Measurements from ENCODE around the gene PARD3B.

DNA sequence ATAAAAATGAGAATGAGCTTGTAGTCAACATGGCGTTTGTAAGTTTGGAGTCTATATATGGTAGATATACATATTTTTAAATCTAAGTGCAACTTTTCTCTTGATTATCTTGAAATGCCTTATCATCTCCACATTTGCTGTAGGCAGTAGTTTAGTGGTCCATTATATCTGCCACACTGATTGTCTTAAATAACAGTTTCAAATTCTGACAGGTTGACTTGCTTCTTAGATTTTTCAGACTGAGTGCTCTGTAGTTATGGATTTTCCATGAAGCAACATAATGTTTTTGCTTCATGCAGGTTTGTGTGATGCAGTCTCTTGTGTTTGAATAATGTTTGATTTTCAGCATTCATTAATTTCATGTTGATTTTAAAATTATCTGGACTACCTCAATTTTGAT, 12.3 kb downstream of the PARD3B start:
- TF ChIP-seq POLR2A (IDR thresholded peaks at IDR 0.05; ENCODE audit: low read depth, low read length) (no peak), POLR2AphosphoS5 (IDR thresholded peaks at IDR 0.05; ENCODE audit: low read depth, low read length) (no peak), SPI1 (IDR thresholded peaks at IDR 0.05; ENCODE audit: low read depth, low read length) (no peak), TAF1 (IDR thresholded peaks at IDR 0.05; ENCODE audit: low read depth, low read length) (no peak), PAX5 (IDR thresholded peaks at IDR 0.05; ENCODE audit: insufficient read depth, low read length, severe bottlenecking) (no peak)

All from GM12891 (cell line).